GM18907 (cell line): ENCODE data around the gene ZNHIT3.

Experiments
- ATAC-seq: cut with Tn5 transposase; IDR thresholded peaks from one replicate; pipeline ENCODE4 v1.9.1; 2021; ENCODE audit warnings: mild to moderate bottlenecking, moderate library complexity; ENCODE audit not compliant: unreplicated experiment

Gene ZNHIT3

GRCh38 chr17:36545077-36545464, 58.6 kb downstream of the ZNHIT3 start:
- peak; percentile 43 for ATAC-seq
